HepG2 (cell line): ENCODE results near the gene FASTKD3. TPM values are rescaled to one million over a fixed set of nuclear protein-coding genes. Genes with fewer than 3 reads are reported as not detected.

Source experiments
- ARID2 ChIP-seq: sonication (generic); formaldehyde crosslinking; IDR thresholded peaks from 2 replicates; pipeline ENCODE4 v1.8.1; 2022; ENCODE audit warnings: mild to moderate bottlenecking, missing genetic modification reagents, borderline replicate concordance
- GATA4 ChIP-seq: sonication (generic); IDR thresholded peaks from 2 replicates; pipeline ENCODE4 v1.6.1; 2016; ENCODE audit warnings: antibody characterized with exemption, low read depth, borderline replicate concordance
- HMG20B ChIP-seq: conservative IDR thresholded peaks from 2 replicates; pipeline ENCODE4 v1.6.1; 2016; ENCODE audit warnings: missing genetic modification reagents, missing compliant biosample characterization
- HNRNPK ChIP-seq: fragments of 200-400 bp; formaldehyde crosslinking; IDR thresholded peaks from 2 replicates; pipeline ENCODE4 v1.6.1; 2018; ENCODE audit warnings: low read length, low read depth, moderate library complexity, mild to moderate bottlenecking; ENCODE audit not compliant: poor library complexity, severe bottlenecking
- HOXA5 ChIP-seq: sonication (generic); formaldehyde crosslinking; IDR thresholded peaks from 2 replicates; pipeline ENCODE4 v1.4.0; 2020; ENCODE audit warnings: missing genetic modification reagents
- KDM1A ChIP-seq: IDR thresholded peaks from 2 replicates; pipeline ENCODE4 v1.6.1; 2016; ENCODE audit warnings: missing compliant biosample characterization
- RORA ChIP-seq: sonication (generic); formaldehyde crosslinking; IDR thresholded peaks from 2 replicates; pipeline ENCODE4 v1.5.0; 2020; ENCODE audit warnings: mild to moderate bottlenecking, missing genetic modification reagents, moderate library complexity
- ZNF101 ChIP-seq: sonication (generic); formaldehyde crosslinking; IDR thresholded peaks from 2 replicates; pipeline ENCODE4 v1.4.0; 2020; ENCODE audit warnings: mild to moderate bottlenecking, low read depth, missing genetic modification reagents, borderline replicate concordance
- ZNF329 ChIP-seq: sonication (generic); formaldehyde crosslinking; IDR thresholded peaks from 2 replicates; pipeline ENCODE4 v1.9.0; 2021; ENCODE audit warnings: low read depth, mild to moderate bottlenecking, missing genetic modification reagents
- ZNF547 ChIP-seq: sonication (generic); formaldehyde crosslinking; IDR thresholded peaks from 2 replicates; pipeline ENCODE4 v1.5.1; 2020; ENCODE audit warnings: mild to moderate bottlenecking, missing genetic modification reagents
- polyA plus RNA-seq, 8 experiments: library from polyadenylated mRNA; depleted of rRNA in 3 of 8; stranded (reverse) in 7 of 8; unstranded in 1 of 8; fragments of >200 nt; fragmentation: Illumina TruSeq in 4 of 8; extraction: Trizol in 4 of 8; gene quantifications; 2 replicates each; pipeline versions ENCODE4 v1.2.1 to v1.2.3, GENCODE V29; 2011 to 2016; ENCODE audit warnings: low read depth in 4 of 8, missing spikeins in 1 of 8, mixed read lengths in 1 of 8; ENCODE audit not compliant: insufficient read depth in 1 of 8
- total RNA-seq, 5 experiments: library from RNA; depleted of rRNA; stranded (reverse); fragments of >200 nt; fragmentation: Illumina TruSeq; extraction: Trizol; gene quantifications; 2 replicates each; pipeline ENCODE4 v1.2.3, GENCODE V29; 2016; ENCODE audit warnings: low read depth in 1 of 5
- TF ChIP-seq, protein P1 (sequence below): sonication (generic); formaldehyde crosslinking; IDR thresholded peaks from 2 replicates; pipeline ENCODE4 v1.4.0; 2020; ENCODE audit warnings: missing genetic modification reagents, low read depth, mild to moderate bottlenecking, borderline replicate concordance
- TF ChIP-seq, protein P2 (sequence below): sonication (generic); formaldehyde crosslinking; conservative IDR thresholded peaks from 2 replicates; pipeline ENCODE4 v1.8.0; 2022; ENCODE audit warnings: mild to moderate bottlenecking, moderate library complexity, missing genetic modification reagents
- TF ChIP-seq, protein P3 (sequence below): sonication (generic); formaldehyde crosslinking; IDR thresholded peaks from 2 replicates; pipeline ENCODE4 v1.8.1; 2023; ENCODE audit warnings: mild to moderate bottlenecking, inconsistent platforms, moderate library complexity, missing genetic modification reagents, borderline replicate concordance

FASTKD3 gene
- total and polyA plus RNA-seq, 2 of the 13 experiments (the other 11 are each of a cell fraction or from before 2014, with no cell fraction given) = 6.9 to 17.8 TPM

DNA sequence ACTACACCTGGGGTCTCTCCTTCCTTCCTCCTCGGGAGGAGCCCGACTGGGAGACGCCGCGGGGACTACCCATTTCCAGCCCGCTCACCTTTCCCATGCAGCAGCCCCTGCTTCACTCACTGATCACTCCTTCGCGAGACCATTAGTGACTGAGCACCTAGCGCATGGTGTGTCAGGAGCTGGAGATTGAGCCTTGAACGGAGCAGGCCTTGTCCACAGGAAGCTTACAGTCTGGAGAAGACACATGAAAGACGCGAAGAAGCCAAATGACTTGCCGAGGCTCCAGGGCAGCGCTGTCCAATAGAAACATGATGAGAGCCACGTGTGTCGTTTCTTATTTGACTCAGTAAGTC, 17.6 kb downstream of the FASTKD3 start (continued):
- TF ChIP-seq ZNF101 (CRISPR knock-in tag) (no peak), HMG20B (CRISPR knock-in tag) (no peak), RORA (CRISPR knock-in tag) (no peak), GATA4 (no peak), HNRNPK (no peak), ZNF547 (CRISPR knock-in tag) (no peak), ZNF329 (CRISPR knock-in tag) (no peak), HOXA5 (CRISPR knock-in tag) (no peak), KDM1A (CRISPR knock-in tag) (no peak), ARID2 (CRISPR knock-in tag) (no peak)
- TF ChIP-seq, protein P1, sequence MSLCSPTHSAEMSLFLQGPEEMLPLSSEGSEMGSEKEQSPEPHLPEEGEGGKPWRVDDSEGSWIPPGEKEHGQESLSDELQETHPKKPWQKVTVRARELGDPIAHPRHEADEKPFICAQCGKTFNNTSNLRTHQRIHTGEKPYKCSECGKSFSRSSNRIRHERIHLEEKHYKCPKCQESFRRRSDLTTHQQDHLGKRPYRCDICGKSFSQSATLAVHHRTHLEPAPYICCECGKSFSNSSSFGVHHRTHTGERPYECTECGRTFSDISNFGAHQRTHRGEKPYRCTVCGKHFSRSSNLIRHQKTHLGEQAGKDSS (CRISPR knock-in tag) = 0 out of 2 replicates have a peak, but pooled peaks have one; percentile 12
- TF ChIP-seq, protein P2, sequence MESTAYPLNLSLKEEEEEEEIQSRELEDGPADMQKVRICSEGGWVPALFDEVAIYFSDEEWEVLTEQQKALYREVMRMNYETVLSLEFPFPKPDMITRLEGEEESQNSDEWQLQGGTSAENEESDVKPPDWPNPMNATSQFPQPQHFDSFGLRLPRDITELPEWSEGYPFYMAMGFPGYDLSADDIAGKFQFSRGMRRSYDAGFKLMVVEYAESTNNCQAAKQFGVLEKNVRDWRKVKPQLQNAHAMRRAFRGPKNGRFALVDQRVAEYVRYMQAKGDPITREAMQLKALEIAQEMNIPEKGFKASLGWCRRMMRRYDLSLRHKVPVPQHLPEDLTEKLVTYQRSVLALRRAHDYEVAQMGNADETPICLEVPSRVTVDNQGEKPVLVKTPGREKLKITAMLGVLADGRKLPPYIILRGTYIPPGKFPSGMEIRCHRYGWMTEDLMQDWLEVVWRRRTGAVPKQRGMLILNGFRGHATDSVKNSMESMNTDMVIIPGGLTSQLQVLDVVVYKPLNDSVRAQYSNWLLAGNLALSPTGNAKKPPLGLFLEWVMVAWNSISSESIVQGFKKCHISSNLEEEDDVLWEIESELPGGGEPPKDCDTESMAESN (CRISPR knock-in tag) = peak; percentile 96
- TF ChIP-seq, protein P3, sequence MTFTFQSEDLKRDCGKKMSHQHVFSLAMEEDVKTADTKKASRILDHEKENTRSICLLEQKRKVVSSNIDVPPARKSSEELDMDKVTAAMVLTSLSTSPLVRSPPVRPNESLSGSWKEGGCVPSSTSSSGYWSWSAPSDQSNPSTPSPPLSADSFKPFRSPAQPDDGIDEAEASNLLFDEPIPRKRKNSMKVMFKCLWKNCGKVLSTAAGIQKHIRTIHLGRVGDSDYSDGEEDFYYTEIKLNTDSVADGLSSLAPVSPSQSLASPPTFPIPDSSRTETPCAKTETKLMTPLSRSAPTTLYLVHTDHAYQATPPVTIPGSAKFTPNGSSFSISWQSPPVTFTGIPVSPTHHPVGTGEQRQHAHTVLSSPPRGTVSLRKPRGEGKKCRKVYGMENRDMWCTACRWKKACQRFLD (CRISPR knock-in tag) = no peak
